Measurements from ENCODE around the gene CHRNA7. TPM values are rescaled to one million over a fixed set of nuclear protein-coding genes. Genes with fewer than 3 reads are reported as not detected.

CHRNA7 gene
- total RNA-seq, 4 donors from 2014 or later = 0.20 to 10.2 (median 4.2) TPM

- WGBS, 2 donors (ENCODE audit: low coverage in 1 of 2) = 74 to 75% methylated on average over 5 to 10 of the region's 10 CpGs
- Histone ChIP-seq H3K4me3 (no peak overlapping the region), H3K27me3 (no peaks in the 10 kb centered on the region), H3K9me3 (no peaks in the 10 kb centered on the region), H3K27ac (no peak overlapping the region), H3K36me3 (no peaks in the 10 kb centered on the region), H3K4me1 (peaks cover 0 to 5% (median 2%) of the 10 kb centered on the region in 4 donors)
- intact Hi-C loops (cut with DNase I; ENCODE audit: low total_unique reads) (loop anchor here (5.0 kb wide), 1 partner anchor 1423 kb away; no protein-coding TSS in a partner anchor), in situ Hi-C loops (cut with MboI; ENCODE audit: low pct_ligation_motif_present in 1 of 4, low pct_unique_long_range_greater_than_20kb in 1 of 4, low sequenced_read_pairs in 3 of 4) (loop anchor here in 1 of 4 donors (5.0 kb wide), 1 partner anchor 47 kb away; no protein-coding TSS in a partner anchor)
- TF ChIP-seq EP300 (IDR thresholded peaks at IDR 0.05; ENCODE audit: low read depth) (no peak), POLR2AphosphoS5 (IDR thresholded peaks at IDR 0.05) (no peak), CTCF (IDR thresholded peaks at IDR 0.05) (no peak)
- DNase-seq = no peak
Observed at GRCh38 chr15:32099956-32100684, 69.8 kb downstream of the CHRNA7 start.

GRCh38 chr15:32104061-32104995, 74.0 kb downstream of the CHRNA7 start:
- no peak overlapping the region for H3K4me3 ChIP-seq
- no peak for TF ChIP-seq CTCF (IDR thresholded peaks at IDR 0.05)
- TF ChIP-seq EP300 (IDR thresholded peaks at IDR 0.05; ENCODE audit: low read depth) = no peak
- TF ChIP-seq POLR2AphosphoS5 (IDR thresholded peaks at IDR 0.05) = no peak
- TF ChIP-seq POLR2A (IDR thresholded peaks at IDR 0.05) = no peak
- intact Hi-C loops (cut with DNase I; ENCODE audit: low total_unique reads) (loop anchor here (5.0 kb wide), 1 partner anchor 1427 kb away; no protein-coding TSS in a partner anchor), in situ Hi-C loops (cut with MboI; ENCODE audit: low pct_ligation_motif_present in 1 of 4, low pct_unique_long_range_greater_than_20kb in 1 of 4, low sequenced_read_pairs in 3 of 4) (no loop called here)
- H3K4me1 ChIP-seq = peaks cover 0 to 9% (median 0%) of the 10 kb centered on the region in 4 donors
- no peak overlapping the region for H3K27ac ChIP-seq
- 70 to 82% methylated on average over 10 to 18 of the region's 18 CpGs for WGBS, 2 donors (ENCODE audit: low coverage in 1 of 2)
- no peak for DNase-seq
- no peaks in the 10 kb centered on the region for H3K36me3 ChIP-seq
- no peaks in the 10 kb centered on the region for H3K27me3 ChIP-seq
- H3K9me3 ChIP-seq = no peaks in the 10 kb centered on the region

GRCh38 chr15:32105258-32106241, 75.2 kb downstream of the CHRNA7 start:
- Histone ChIP-seq H3K9me3 (no peaks in the 10 kb centered on the region), H3K36me3 (no peaks in the 10 kb centered on the region), H3K27ac (no peak overlapping the region), H3K4me1 (peaks cover 0 to 9% (median 0%) of the 10 kb centered on the region in 4 donors), H3K4me3 (no peak overlapping the region), H3K27me3 (no peaks in the 10 kb centered on the region)
- no peak for TF ChIP-seq CTCF (IDR thresholded peaks at IDR 0.05)
- no peak for TF ChIP-seq POLR2AphosphoS5 (IDR thresholded peaks at IDR 0.05)
- no peak for TF ChIP-seq POLR2A (IDR thresholded peaks at IDR 0.05)
- no peak for TF ChIP-seq EP300 (IDR thresholded peaks at IDR 0.05; ENCODE audit: low read depth)
- 43 to 44% methylated on average over 7 to 11 of the region's 11 CpGs for WGBS, 2 donors (ENCODE audit: low coverage in 1 of 2)
- in situ Hi-C loops (cut with MboI; ENCODE audit: low pct_ligation_motif_present in 1 of 4, low pct_unique_long_range_greater_than_20kb in 1 of 4, low sequenced_read_pairs in 3 of 4) = no loop called here
- DNase-seq = no peak
- intact Hi-C loops (cut with DNase I; ENCODE audit: low total_unique reads) = no loop called here
